ENCODE results near the gene SSTR4.

SSTR4 gene

GRCh38 chr20:23078351-23079015 is 43.4 kb downstream of the SSTR4 start:
- H3K23ac ChIP-seq (ENCODE audit: low read length in 2 of 2): no peak overlapping the region
- H2BK12ac ChIP-seq (ENCODE audit: low read length in 2 of 2): no peak overlapping the region
- H3K4me3 ChIP-seq (ENCODE audit: insufficient read depth in 1 of 2, low read depth in 1 of 2, low read length in 2 of 2): no peak overlapping the region
- no peaks in the 10 kb centered on the region for H3K4me1 ChIP-seq (ENCODE audit: control insufficient read depth, insufficient read depth, low read depth, low read length)
- no peak overlapping the region for H3K14ac ChIP-seq (ENCODE audit: low read length in 2 of 2)
- no peak overlapping the region for H2BK120ac ChIP-seq (ENCODE audit: low read depth, low read length)
- 74% methylated on average over 4 of the region's 5 CpGs for WGBS
- H4K8ac ChIP-seq (ENCODE audit: low read length): no peak overlapping the region
- peaks cover 3 to 14% of the 10 kb centered on the region in 2 experiments for H3K27me3 ChIP-seq (ENCODE audit: control insufficient read depth in 1 of 2, insufficient read depth in 1 of 2, low read length in 2 of 2)
- H3K27ac ChIP-seq (ENCODE audit: low read length, poor library complexity, severe bottlenecking): no peak overlapping the region
- H3K18ac ChIP-seq (ENCODE audit: low read depth in 1 of 2, low read length in 2 of 2): peak overlapping the region in 1 of 2 experiments; percentile 29
- no peaks in the 10 kb centered on the region for H3K36me3 ChIP-seq (ENCODE audit: control insufficient read depth in 1 of 2, insufficient read depth in 2 of 2, low read depth in 1 of 2, low read length in 2 of 2)
- no peak overlapping the region for H3K9ac ChIP-seq (ENCODE audit: low read length)
- DNase-seq: peak; percentile 76
- no peaks in the 10 kb centered on the region for H3K9me3 ChIP-seq (ENCODE audit: control insufficient read depth, low read length)
- H3K4ac ChIP-seq (ENCODE audit: low read depth in 1 of 2, low read length in 2 of 2): no peak overlapping the region
- no peak overlapping the region for H3K4me2 ChIP-seq (ENCODE audit: low read length, poor library complexity, severe bottlenecking)
- H2BK5ac ChIP-seq (ENCODE audit: low read depth, low read length, poor library complexity, severe bottlenecking): no peak overlapping the region
- H4K91ac ChIP-seq (ENCODE audit: low read length): no peak overlapping the region
- H2AK5ac ChIP-seq (ENCODE audit: low read length, severe bottlenecking): no peak overlapping the region
- H3K79me1 ChIP-seq (replicated peaks; ENCODE audit: low read length, poor library complexity, severe bottlenecking): no peaks in the 10 kb centered on the region
- H2BK15ac ChIP-seq (ENCODE audit: low read depth, poor library complexity, severe bottlenecking): no peak overlapping the region
- no peak overlapping the region for H2AFZ ChIP-seq (ENCODE audit: low read depth, low read length)

- H3K79me1 ChIP-seq (replicated peaks; ENCODE audit: low read length, poor library complexity, severe bottlenecking): no peaks in the 10 kb centered on the region
- no peak overlapping the region for H2BK15ac ChIP-seq (ENCODE audit: low read depth, poor library complexity, severe bottlenecking)
- WGBS: 30% methylated on average over 4 of the region's 6 CpGs
- H3K36me3 ChIP-seq (ENCODE audit: control insufficient read depth in 1 of 2, insufficient read depth in 2 of 2, low read depth in 1 of 2, low read length in 2 of 2): no peaks in the 10 kb centered on the region
- H3K14ac ChIP-seq (ENCODE audit: low read length in 2 of 2): no peak overlapping the region
- H3K9ac ChIP-seq (ENCODE audit: low read length): no peak overlapping the region
- no peak overlapping the region for H4K8ac ChIP-seq (ENCODE audit: low read length)
- H3K18ac ChIP-seq (ENCODE audit: low read depth in 1 of 2, low read length in 2 of 2): no peak overlapping the region
- no peaks in the 10 kb centered on the region for H3K9me3 ChIP-seq (ENCODE audit: control insufficient read depth, low read length)
- H2BK5ac ChIP-seq (ENCODE audit: low read depth, low read length, poor library complexity, severe bottlenecking): no peak overlapping the region
- no peak overlapping the region for H3K4me3 ChIP-seq (ENCODE audit: insufficient read depth in 1 of 2, low read depth in 1 of 2, low read length in 2 of 2)
- no peak overlapping the region for H2BK12ac ChIP-seq (ENCODE audit: low read length in 2 of 2)
- no peaks in the 10 kb centered on the region for H3K4me1 ChIP-seq (ENCODE audit: control insufficient read depth, insufficient read depth, low read depth, low read length)
- no peak overlapping the region for H2BK120ac ChIP-seq (ENCODE audit: low read depth, low read length)
- no peak overlapping the region for H2AFZ ChIP-seq (ENCODE audit: low read depth, low read length)
- H3K27me3 ChIP-seq (ENCODE audit: control insufficient read depth in 1 of 2, insufficient read depth in 1 of 2, low read length in 2 of 2): peaks cover 3 to 14% of the 10 kb centered on the region in 2 experiments
- no peak for DNase-seq
- H3K23ac ChIP-seq (ENCODE audit: low read length in 2 of 2): no peak overlapping the region
- H4K91ac ChIP-seq (ENCODE audit: low read length): no peak overlapping the region
- H3K27ac ChIP-seq (ENCODE audit: low read length, poor library complexity, severe bottlenecking): no peak overlapping the region
- H3K4ac ChIP-seq (ENCODE audit: low read depth in 1 of 2, low read length in 2 of 2): no peak overlapping the region
- no peak overlapping the region for H2AK5ac ChIP-seq (ENCODE audit: low read length, severe bottlenecking)
- H3K4me2 ChIP-seq (ENCODE audit: low read length, poor library complexity, severe bottlenecking): no peak overlapping the region
These were observed 43.9 kb downstream of the SSTR4 start for GRCh38 chr20:23079016-23079351.

GRCh38 chr20:23079926-23080325 is 44.8 kb downstream of the SSTR4 start:
- Histone ChIP-seq H4K91ac (ENCODE audit: low read length) (no peak overlapping the region), H2BK12ac (ENCODE audit: low read length in 2 of 2) (no peak overlapping the region), H4K8ac (ENCODE audit: low read length) (no peak overlapping the region), H3K18ac (ENCODE audit: low read depth in 1 of 2, low read length in 2 of 2) (no peak overlapping the region), H3K4ac (ENCODE audit: low read depth in 1 of 2, low read length in 2 of 2) (no peak overlapping the region), H3K14ac (ENCODE audit: low read length in 2 of 2) (no peak overlapping the region), H3K9ac (ENCODE audit: low read length) (no peak overlapping the region), H3K23ac (ENCODE audit: low read length in 2 of 2) (no peak overlapping the region), H3K36me3 (ENCODE audit: control insufficient read depth in 1 of 2, insufficient read depth in 2 of 2, low read depth in 1 of 2, low read length in 2 of 2) (no peaks in the 10 kb centered on the region), H3K4me1 (ENCODE audit: control insufficient read depth, insufficient read depth, low read depth, low read length) (no peaks in the 10 kb centered on the region), H2AK5ac (ENCODE audit: low read length, severe bottlenecking) (no peak overlapping the region), H2BK15ac (ENCODE audit: low read depth, poor library complexity, severe bottlenecking) (no peak overlapping the region), H3K27ac (ENCODE audit: low read length, poor library complexity, severe bottlenecking) (no peak overlapping the region), H2BK120ac (ENCODE audit: low read depth, low read length) (no peak overlapping the region), H3K79me1 (replicated peaks; ENCODE audit: low read length, poor library complexity, severe bottlenecking) (no peaks in the 10 kb centered on the region), H3K4me3 (ENCODE audit: insufficient read depth in 1 of 2, low read depth in 1 of 2, low read length in 2 of 2) (no peak overlapping the region), H2AFZ (ENCODE audit: low read depth, low read length) (no peak overlapping the region), H2BK5ac (ENCODE audit: low read depth, low read length, poor library complexity, severe bottlenecking) (no peak overlapping the region), H3K9me3 (ENCODE audit: control insufficient read depth, low read length) (no peaks in the 10 kb centered on the region), H3K4me2 (ENCODE audit: low read length, poor library complexity, severe bottlenecking) (no peak overlapping the region), H3K27me3 (ENCODE audit: control insufficient read depth in 1 of 2, insufficient read depth in 1 of 2, low read length in 2 of 2) (peaks cover 3 to 14% of the 10 kb centered on the region in 2 experiments)
- 78% methylated on average over 2 of the region's 2 CpGs for WGBS
- no peak for DNase-seq

GRCh38 chr20:23080521-23080920 is 45.4 kb downstream of the SSTR4 start:
- Histone ChIP-seq H3K4ac (ENCODE audit: low read depth in 1 of 2, low read length in 2 of 2) (no peak overlapping the region), H3K4me3 (ENCODE audit: insufficient read depth in 1 of 2, low read depth in 1 of 2, low read length in 2 of 2) (no peak overlapping the region), H3K18ac (ENCODE audit: low read depth in 1 of 2, low read length in 2 of 2) (no peak overlapping the region), H3K36me3 (ENCODE audit: control insufficient read depth in 1 of 2, insufficient read depth in 2 of 2, low read depth in 1 of 2, low read length in 2 of 2) (no peaks in the 10 kb centered on the region), H3K9ac (ENCODE audit: low read length) (no peak overlapping the region), H2BK15ac (ENCODE audit: low read depth, poor library complexity, severe bottlenecking) (no peak overlapping the region), H3K14ac (ENCODE audit: low read length in 2 of 2) (no peak overlapping the region), H3K27me3 (ENCODE audit: control insufficient read depth in 1 of 2, insufficient read depth in 1 of 2, low read length in 2 of 2) (peaks cover 3 to 14% of the 10 kb centered on the region in 2 experiments), H2BK5ac (ENCODE audit: low read depth, low read length, poor library complexity, severe bottlenecking) (no peak overlapping the region), H3K4me2 (ENCODE audit: low read length, poor library complexity, severe bottlenecking) (no peak overlapping the region), H3K4me1 (ENCODE audit: control insufficient read depth, insufficient read depth, low read depth, low read length) (no peaks in the 10 kb centered on the region), H3K9me3 (ENCODE audit: control insufficient read depth, low read length) (no peaks in the 10 kb centered on the region), H3K27ac (ENCODE audit: low read length, poor library complexity, severe bottlenecking) (no peak overlapping the region), H2BK120ac (ENCODE audit: low read depth, low read length) (no peak overlapping the region), H2AK5ac (ENCODE audit: low read length, severe bottlenecking) (no peak overlapping the region), H2BK12ac (ENCODE audit: low read length in 2 of 2) (no peak overlapping the region), H2AFZ (ENCODE audit: low read depth, low read length) (no peak overlapping the region), H3K79me1 (replicated peaks; ENCODE audit: low read length, poor library complexity, severe bottlenecking) (no peaks in the 10 kb centered on the region), H4K91ac (ENCODE audit: low read length) (peak overlapping the region; percentile 34), H4K8ac (ENCODE audit: low read length) (no peak overlapping the region), H3K23ac (ENCODE audit: low read length in 2 of 2) (no peak overlapping the region)
- no peak for DNase-seq
- WGBS: 92% methylated on average over 10 of the region's 10 CpGs

All from mesenchymal stem cell (in vitro differentiated cells and primary cell).